Activated gamma-delta T cell treated with anti-CD3 and anti-CD28 coated beads, Interleukin-2, amount 50 U/mL, for 16 hours (primary cell): ENCODE measurements around the gene PITX3.
"Not testable (repeated sequence)": the region's sequence is repeated elsewhere in the genome, so short reads cannot be mapped to it uniquely, and the experiment has no call there.

Experiments
- DNase-seq: peaks from one replicate; pipeline ENCODE4 v3.0.0-alpha.2; 2020; ENCODE audit warnings: low read depth

PITX3 gene

GRCh38 chr10:102226542-102226870 lies 14.8 kb downstream of the PITX3 start:
- DNase-seq = no peak

- DNase-seq = peak; percentile 73
These were observed 15.4 kb downstream of the PITX3 start, which contains the start of gene ELOVL3 for GRCh38 chr10:102225646-102226541. Gene ELOVL3 (plus strand): TSS chr10:102226299. CDS start chr10:102226549, 250 bp downstream.

- DNase-seq = no peak
These were observed 18.5 kb downstream of the PITX3 start for GRCh38 chr10:102222797-102223196.

- no peak for DNase-seq
These were observed 20.7 kb downstream of the PITX3 start for GRCh38 chr10:102220612-102221011.

- DNase-seq = no peak
These were observed 21.9 kb downstream of the PITX3 start for GRCh38 chr10:102219370-102219769.

GRCh38 chr10:102213599-102213998 lies 27.7 kb downstream of the PITX3 start:
- DNase-seq = not testable (repeated sequence)

GRCh38 chr10:102211615-102212299 lies 29.6 kb downstream of the PITX3 start:
- DNase-seq = no peak

- DNase-seq = no peak
These were observed 32.8 kb downstream of the PITX3 start for GRCh38 chr10:102208311-102209035.

GRCh38 chr10:102202386-102202785 lies 38.9 kb downstream of the PITX3 start:
- no peak for DNase-seq

- DNase-seq = no peak
These were observed 40.3 kb downstream of the PITX3 start for GRCh38 chr10:102200751-102201640.

- no peak for DNase-seq
These were observed 43.3 kb downstream of the PITX3 start for GRCh38 chr10:102198027-102198426.

GRCh38 chr10:102196893-102197292 lies 44.4 kb downstream of the PITX3 start:
- no peak for DNase-seq

- DNase-seq = no peak
These were observed 45.9 kb downstream of the PITX3 start for GRCh38 chr10:102195296-102195870.

GRCh38 chr10:102191956-102192355 lies 49.4 kb downstream of the PITX3 start:
- DNase-seq = no peak

- DNase-seq = not testable (repeated sequence)
These were observed 52.1 kb downstream of the PITX3 start for GRCh38 chr10:102188941-102189898.

GRCh38 chr10:102188298-102188940 lies 52.9 kb downstream of the PITX3 start:
- DNase-seq = no peak

- DNase-seq = no peak
These were observed 55.3 kb downstream of the PITX3 start for GRCh38 chr10:102185811-102186527.

- no peak for DNase-seq
These were observed 56.0 kb downstream of the PITX3 start for GRCh38 chr10:102185272-102185671.

- no peak for DNase-seq
These were observed 56.7 kb downstream of the PITX3 start for GRCh38 chr10:102184606-102185005.
